Mammary epithelial cell (primary cell): Measurements from ENCODE around the gene ARHGAP15.

ENCODE experiments used
- CTCF ChIP-seq, 2 donors: IDR thresholded peaks in 1 of 2; conservative IDR thresholded peaks in 1 of 2; 2 replicates each; pipeline ENCODE4 v1.5.1; 2011 to 2012; ENCODE audit warnings: inconsistent platforms in 2 of 2, low read length in 2 of 2, mild to moderate bottlenecking in 2 of 2, control low read depth in 1 of 2, low read depth in 1 of 2; ENCODE audit not compliant: insufficient read depth in 1 of 2; ENCODE audit errors: extremely low read depth in 1 of 2
- EZH2 ChIP-seq: IDR thresholded peaks from 2 replicates; pipeline ENCODE4 v1.6.1; 2012; ENCODE audit warnings: low read length, inconsistent platforms, borderline replicate concordance

- TF ChIP-seq CTCF (conservative IDR thresholded peaks at IDR 0.05 in 1 of 2, IDR thresholded peaks at IDR 0.05 in 1 of 2; ENCODE audit: extremely low read depth in 1 of 2, insufficient read depth in 1 of 2, low read depth in 1 of 2, low read length in 2 of 2) (no peak), EZH2 (no peak)
These were observed 123.1 kb downstream of the ARHGAP15 start for GRCh38 chr2:143252138-143252907.
